GM18502 (cell line): ENCODE measurements around the gene DAZ3.
"Not testable (repeated sequence)": the region's sequence is repeated elsewhere in the genome, so short reads cannot be mapped to it uniquely, and the experiment has no call there.

Experiments
- ATAC-seq: cut with Tn5 transposase; IDR thresholded peaks from one replicate; pipeline ENCODE4 v1.9.1; 2021; ENCODE audit warnings: mild to moderate bottlenecking; ENCODE audit not compliant: unreplicated experiment, poor library complexity

The DAZ3 gene, protein sequence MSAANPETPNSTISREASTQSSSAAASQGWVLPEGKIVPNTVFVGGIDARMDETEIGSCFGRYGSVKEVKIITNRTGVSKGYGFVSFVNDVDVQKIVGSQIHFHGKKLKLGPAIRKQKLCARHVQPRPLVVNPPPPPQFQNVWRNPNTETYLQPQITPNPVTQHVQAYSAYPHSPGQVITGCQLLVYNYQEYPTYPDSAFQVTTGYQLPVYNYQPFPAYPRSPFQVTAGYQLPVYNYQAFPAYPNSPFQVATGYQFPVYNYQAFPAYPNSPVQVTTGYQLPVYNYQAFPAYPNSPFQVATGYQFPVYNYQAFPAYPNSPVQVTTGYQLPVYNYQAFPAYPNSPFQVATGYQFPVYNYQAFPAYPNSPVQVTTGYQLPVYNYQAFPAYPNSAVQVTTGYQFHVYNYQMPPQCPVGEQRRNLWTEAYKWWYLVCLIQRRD

GRCh38 chrY:24813293-24813692 is at the start of gene DAZ3:
DAZ3 (minus strand) TSS chrY:24813393; CDS start chrY:24813185, 208 bp downstream.
- ATAC-seq: not testable (repeated sequence)

GRCh38 chrY:24833619-24834018 is 20.4 kb upstream of the DAZ3 start, which contains the start of gene DAZ4:
DAZ4 (plus strand) TSS chrY:24833919; CDS start chrY:24834127, 208 bp downstream.
- ATAC-seq: not testable (repeated sequence)

DNA sequence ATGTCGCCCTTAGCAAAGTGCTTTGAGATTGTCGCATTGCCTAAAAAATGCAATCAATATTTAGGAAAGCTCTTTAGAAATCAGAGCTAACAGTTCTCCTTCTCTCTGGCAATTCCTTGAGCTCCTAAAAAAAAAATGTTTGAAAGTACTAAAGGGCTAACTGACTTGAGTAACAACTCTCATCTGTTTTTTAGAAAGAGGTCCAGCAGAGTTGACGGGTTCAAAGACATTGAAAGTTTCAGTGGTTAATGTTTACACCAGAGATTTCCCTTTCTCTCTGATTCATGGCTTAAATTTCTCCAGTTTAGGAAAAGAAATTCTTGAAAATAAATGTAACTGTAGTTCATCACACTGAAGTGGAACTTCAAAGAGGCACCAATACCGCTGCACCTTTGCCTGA is 11.9 kb upstream of the DAZ3 start:
- ATAC-seq: not testable (repeated sequence)

GRCh38 chrY:24824184-24824879 is 11.1 kb upstream of the DAZ3 start:
- not testable (repeated sequence) for ATAC-seq

DNA sequence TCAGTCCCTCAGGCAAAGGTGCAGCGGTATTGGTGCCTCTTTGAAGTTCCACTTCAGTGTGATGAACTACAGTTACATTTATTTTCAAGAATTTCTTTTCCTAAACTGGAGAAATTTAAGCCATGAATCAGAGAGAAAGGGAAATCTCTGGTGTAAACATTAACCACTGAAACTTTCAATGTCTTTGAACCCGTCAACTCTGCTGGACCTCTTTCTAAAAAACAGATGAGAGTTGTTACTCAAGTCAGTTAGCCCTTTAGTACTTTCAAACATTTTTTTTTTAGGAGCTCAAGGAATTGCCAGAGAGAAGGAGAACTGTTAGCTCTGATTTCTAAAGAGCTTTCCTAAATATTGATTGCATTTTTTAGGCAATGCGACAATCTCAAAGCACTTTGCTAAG is 8.6 kb upstream of the DAZ3 start:
- not testable (repeated sequence) for ATAC-seq
